Left ventricle myocardium superior (tissue), 1 donor: Measurements from ENCODE around the gene SLC15A3. TPM values are rescaled to one million over a fixed set of nuclear protein-coding genes. Genes with fewer than 3 reads are reported as not detected.
A peak's percentile ranks its signal among the peaks of the same experiment; 100 is the strongest.
"Not testable (repeated sequence)": the region's sequence is repeated elsewhere in the genome, so short reads cannot be mapped to it uniquely, and the experiment has no call there.

Experiments
- ATAC-seq: fragments of 200-7000 bp; cut with Tn5 transposase; one replicate; pipeline ENCODE4 v1.9.1; 2020; ENCODE audit warnings: mild to moderate bottlenecking, moderate library complexity
- DNase-seq: peaks from one replicate; pipeline ENCODE4 v3.0.0-alpha.2; 2020
- intact Hi-C: fragments of 100-400 bp; cut with micrococcal nuclease; formaldehyde crosslinking; loops from one replicate; pipeline ENCODE4 v1.11.0; 2022
- total RNA-seq: library from RNA; stranded (reverse); fragmentation: NEBNext Ultra II Directional; extraction: Animal tissue kit (Norgen Biotek cat#: 25700); gene quantifications from one replicate; pipeline ENCODE4 v1.2.1, GENCODE V29; 2021
- donor health status: DM: no; HTN: yes; CAD: no; lungs with severe emphysema.

SLC15A3 gene
- total RNA-seq, 1 donor from 2014 or later: 16.8 TPM

DNA sequence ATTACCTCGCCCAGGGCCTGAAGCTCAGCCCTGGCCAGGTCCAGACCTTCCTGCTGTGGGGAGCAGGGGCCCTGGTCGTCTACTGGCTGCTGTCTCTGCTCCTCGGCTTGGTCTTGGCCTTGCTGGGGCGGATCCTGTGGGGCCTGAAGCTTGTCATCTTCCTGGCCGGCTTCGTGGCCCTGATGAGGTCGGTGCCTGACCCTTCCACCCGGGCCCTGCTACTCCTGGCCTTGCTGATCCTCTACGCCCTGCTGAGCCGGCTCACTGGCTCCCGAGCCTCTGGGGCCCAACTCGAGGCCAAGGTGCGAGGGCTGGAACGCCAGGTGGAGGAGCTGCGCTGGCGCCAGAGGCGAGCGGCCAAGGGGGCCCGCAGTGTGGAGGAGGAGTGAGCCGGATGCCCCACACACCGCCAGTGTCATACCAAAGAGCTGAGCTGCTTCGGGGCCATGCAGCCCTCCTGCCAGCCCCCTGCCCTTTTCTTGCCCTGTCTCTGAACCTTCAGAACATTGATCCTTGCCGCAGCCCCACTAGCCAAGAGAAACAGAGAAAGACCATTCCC lies 30.1 kb downstream of the SLC15A3 start:
- no peak for DNase-seq
- intact Hi-C loops: no loop called here
- ATAC-seq: no peak

DNA sequence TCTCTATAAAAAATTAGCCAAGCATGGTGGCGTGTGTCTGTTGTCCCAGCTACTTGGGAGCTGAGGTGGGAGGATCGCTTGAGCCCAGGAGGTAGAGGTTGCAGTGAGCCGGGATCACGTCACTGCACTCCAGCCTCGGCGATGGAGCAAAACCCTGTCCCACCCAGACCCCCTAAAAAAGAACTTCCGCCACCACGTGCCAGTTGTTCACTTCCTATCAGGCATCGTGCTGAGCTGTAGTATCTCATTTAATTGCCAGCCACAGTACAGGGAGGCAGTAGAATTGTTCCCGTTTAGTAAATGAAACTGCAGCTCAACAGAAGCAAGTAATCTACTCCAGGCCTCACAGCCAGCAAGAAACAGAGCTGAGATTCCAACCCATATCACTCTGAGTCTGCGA lies 30.7 kb downstream of the SLC15A3 start:
- intact Hi-C loops: no loop called here
- DNase-seq: no peak
- ATAC-seq: no peak

- ATAC-seq (no peak), DNase-seq (no peak)
- intact Hi-C loops: no loop called here
These were observed 32.0 kb downstream of the SLC15A3 start for GRCh38 chr11:60919956-60920355.

- DNase-seq (no peak), ATAC-seq (no peak)
- intact Hi-C loops: no loop called here
These were observed 32.7 kb downstream of the SLC15A3 start for GRCh38 chr11:60919320-60919719.

GRCh38 chr11:60918939-60919265 lies 33.1 kb downstream of the SLC15A3 start:
- intact Hi-C loops: no loop called here
- ATAC-seq: no peak

DNA sequence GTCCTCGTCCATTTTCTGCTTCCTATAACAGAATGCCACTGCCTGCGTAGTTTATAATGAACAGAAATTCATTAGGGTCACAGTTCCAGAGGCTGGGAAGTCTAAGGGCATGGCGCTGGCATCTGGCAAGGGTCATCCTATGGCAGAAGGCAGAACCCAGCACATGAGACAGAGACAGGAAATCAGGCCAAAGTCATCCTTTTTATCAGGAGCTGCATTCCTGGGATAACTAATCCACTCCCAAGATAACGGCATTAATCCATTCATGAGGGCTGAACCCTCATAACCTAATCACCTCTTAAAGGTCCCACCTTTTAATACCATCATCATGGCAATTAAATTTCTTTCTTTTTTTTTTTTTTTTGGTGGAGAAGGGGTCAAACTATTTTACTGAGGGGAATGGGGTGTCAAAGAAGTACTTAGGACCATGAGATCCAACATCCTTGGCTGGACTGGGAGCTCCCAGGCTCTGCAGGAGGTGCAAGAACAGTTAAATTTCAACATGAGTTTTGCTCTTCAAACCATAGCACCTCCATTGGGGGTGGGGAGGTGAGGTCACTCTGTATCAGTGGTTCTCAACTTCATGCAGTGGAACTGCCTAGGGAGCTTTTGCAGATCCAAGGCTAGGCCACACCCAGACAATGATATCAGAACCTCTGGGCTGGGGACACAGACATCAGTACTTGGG lies 33.6 kb downstream of the SLC15A3 start:
- DNase-seq: no peak

More at GRCh38 chr11:60918939-60919265, 33.1 kb downstream of the SLC15A3 start:
- DNase-seq: no peak

GRCh38 chr11:60917267-60917666 lies 34.7 kb downstream of the SLC15A3 start:
- ATAC-seq: no peak
- intact Hi-C loops: no loop called here

More for the DNA sequence above, 33.6 kb downstream of the SLC15A3 start:
- no peak for ATAC-seq
- intact Hi-C loops: no loop called here

DNA sequence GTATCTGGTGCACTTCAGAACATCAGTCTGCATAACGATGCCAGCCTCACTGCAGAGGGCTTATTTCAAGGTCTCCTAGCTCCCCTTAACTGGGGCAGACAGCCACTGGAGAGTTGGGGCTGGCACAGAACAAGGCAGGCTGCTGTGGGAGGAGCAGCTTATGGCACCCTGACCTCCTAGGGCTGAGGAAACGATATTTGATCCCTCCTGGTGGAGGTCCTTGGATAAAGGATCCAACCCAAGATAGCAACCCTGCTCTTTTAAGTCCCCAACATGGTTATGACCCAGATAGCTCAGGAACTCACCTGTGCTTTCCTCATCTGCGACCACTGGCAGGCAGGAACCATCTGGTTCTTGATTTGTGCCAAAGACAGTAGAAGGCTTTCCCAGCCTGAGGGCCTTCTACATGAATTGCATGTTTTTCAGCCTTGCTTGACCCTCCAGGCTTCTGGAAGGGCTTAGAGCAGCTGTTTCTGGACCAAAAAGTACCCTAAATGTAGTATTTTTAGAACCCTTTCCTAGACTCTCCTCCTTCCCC lies 35.2 kb downstream of the SLC15A3 start:
- DNase-seq (no peak), ATAC-seq (no peak)
- intact Hi-C loops: no loop called here

More at GRCh38 chr11:60917267-60917666, 34.7 kb downstream of the SLC15A3 start:
- no peak for DNase-seq

- DNase-seq: peak; percentile 67
- intact Hi-C loops: no loop called here
- peak; percentile 54 for ATAC-seq
These were observed 36.6 kb downstream of the SLC15A3 start for GRCh38 chr11:60915248-60915914.

GRCh38 chr11:60914633-60915247 lies 37.2 kb downstream of the SLC15A3 start:
- intact Hi-C loops: no loop called here
- ATAC-seq: peak; percentile 62
- DNase-seq: peak; percentile 65

DNA sequence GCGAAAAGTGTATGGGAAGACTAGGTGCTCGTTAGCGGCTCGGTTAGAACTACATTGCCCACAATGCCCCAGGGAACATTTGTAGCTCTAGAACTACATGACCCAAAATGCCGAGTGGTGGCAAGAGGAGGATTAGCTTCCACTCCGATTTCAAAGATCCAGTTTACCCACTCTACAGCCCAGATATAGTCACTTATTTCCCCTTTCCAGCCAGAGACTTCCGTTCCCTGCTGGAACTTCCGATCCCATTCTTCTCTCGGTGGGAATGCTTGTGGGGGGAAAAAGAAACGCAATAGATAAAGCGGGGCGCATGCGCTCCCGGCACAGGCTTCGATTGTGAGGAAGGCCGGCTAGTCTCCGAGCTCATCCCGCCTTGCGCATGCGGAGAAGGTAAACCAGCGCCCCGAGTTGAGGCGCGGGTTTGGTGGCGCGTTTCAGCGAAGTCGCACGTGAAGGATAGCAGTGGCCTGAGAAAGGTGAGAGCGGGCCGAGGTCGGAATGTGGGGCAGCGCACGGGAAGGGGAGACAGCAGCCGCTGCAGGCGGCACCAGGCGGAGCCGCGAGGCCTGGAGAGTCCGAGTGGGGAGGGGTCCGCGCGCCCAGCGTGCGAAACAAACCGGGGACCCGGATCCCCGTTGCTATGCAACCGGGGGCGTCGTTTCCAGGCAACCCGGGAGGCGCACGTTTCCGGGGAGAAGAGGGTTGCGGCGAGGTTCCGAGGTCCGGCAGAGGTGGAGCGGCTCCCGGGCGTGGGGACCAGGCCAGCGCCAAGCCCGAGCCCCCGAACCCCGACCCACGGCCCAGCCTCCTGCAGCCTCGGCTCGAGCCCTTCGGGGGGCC lies 38.0 kb downstream of the SLC15A3 start, which contains the start of gene TMEM109:
Gene TMEM109, plus strand, starts transcription at position 366 of the 840 bp plus-strand sequence. CDS start 5,536 bp downstream, outside the sequence.
- DNase-seq: peak; percentile 93
- ATAC-seq: peak; percentile 88
- intact Hi-C loops: no loop called here

- ATAC-seq (no peak), DNase-seq (peak; percentile 49)
- intact Hi-C loops: no loop called here
These were observed 39.0 kb downstream of the SLC15A3 start for GRCh38 chr11:60912851-60913528.

DNA sequence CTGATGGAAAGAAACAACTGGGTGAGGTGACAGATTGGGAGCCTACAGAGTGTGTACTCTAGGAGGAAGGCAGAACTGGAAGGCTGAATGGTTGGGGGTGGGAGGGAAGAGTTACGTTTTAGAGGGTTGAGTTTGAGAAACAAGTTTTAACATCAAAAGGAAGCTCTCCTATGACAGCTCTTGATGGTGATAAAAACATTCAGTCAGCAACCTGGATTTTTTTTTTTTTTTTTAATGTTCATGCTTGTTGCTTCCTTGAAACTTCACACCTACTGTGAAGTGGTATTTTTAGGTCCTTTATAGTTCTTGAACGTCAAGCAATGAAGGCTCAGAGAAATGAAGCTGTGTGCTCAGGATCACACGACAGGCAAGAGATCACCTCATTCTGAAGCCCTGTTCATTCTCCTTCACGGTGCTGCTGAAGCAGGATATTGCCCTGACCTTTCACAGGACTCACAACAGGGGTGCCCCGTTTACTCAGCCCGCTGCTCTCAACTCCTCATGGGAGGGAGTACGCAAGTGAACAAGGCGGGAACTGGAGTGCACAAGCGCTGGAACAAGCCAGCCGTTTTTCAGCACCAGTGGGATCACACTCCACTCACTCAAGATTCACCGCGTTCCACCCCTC lies 39.6 kb downstream of the SLC15A3 start:
- DNase-seq (no peak), ATAC-seq (no peak)
- intact Hi-C loops: no loop called here

DNA sequence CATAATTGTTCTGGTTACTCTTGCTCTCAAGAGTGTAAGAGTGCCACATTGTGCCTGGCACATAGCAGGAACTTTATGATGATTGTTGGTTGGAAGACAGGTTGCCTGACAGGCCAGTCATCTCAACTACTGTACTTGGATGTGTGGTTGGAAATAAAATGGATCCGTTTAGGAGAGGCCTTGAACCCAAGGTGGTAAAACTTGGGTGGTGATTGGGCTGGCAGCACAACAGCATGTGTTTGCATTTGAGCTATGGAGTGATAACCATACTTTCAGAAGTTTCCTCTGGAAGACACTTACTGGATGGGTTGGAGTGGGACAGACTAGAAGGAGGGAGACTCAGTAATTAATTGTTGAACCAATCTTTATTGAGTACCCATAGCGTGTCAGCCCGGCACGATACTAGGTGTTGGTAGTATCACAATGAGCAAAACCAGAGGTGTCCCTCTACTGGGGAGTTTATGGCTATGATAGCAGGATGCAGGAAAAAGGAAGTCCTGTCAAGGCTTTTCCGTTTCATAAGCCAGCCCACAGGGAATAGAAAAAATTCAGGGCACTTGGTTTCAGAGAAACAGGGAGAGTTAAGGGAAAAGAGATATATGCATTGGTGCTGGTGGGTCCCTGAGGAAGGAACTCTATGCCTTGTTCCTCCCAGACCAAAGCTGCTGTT lies 41.1 kb downstream of the SLC15A3 start:
- intact Hi-C loops: no loop called here
- ATAC-seq (no peak), DNase-seq (no peak)

- DNase-seq (no peak), ATAC-seq (no peak)
- intact Hi-C loops: no loop called here
These were observed 41.7 kb downstream of the SLC15A3 start for GRCh38 chr11:60910281-60910687.

DNA sequence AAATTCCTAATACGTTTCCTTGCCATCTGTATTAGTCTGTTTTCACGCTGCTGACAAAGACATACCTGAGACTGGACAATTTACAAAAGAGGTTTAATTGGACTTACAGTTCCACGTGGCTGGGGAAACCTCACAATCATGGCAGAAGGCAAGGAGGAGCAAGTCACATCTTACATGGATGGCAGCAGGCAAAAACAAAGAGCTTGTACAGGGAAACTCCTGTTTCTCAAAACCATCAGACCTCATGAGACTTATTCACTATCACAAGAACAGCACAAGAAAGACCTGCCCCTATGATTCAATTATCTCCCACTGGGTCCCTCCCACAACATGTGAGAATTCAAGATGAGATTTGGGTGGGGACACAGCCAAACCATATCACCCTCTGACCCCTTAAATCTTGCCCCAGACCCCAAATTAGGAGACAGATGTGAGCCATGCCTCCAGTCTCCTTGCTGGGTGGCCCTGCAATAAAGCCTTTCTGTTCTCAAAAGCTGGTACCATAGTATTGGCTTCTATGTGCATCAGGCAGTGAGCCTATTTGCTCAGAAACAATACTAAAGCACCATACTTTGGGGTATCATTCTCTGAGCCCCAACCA lies 42.2 kb downstream of the SLC15A3 start:
- ATAC-seq, intact Hi-C loops, DNase-seq: not testable (repeated sequence)

DNA sequence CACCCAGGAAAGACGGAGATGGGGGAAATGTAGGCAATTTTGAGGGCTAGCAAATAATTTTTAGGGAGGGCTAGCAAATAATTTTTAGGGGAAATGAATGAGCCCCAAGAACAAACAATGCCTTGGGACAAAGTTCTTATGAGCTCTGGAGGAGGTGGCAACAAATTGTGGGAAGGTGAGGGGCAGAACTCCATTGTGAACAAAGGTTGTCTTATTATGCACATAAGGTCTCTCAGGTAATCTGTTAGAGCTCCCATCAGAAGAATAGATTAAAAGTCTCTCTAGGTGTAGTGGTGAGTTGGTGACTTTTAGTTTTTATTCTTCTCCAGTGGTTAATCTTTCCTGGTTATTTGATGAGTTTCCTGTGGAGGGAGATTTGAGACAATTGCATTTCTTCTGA lies 43.2 kb downstream of the SLC15A3 start:
- DNase-seq (no peak), ATAC-seq (no peak)
- intact Hi-C loops: no loop called here
